Activated gamma-delta T cell treated with anti-CD3 and anti-CD28 coated beads, Interleukin-2, amount 50 U/mL, for 16 hours (primary cell): ENCODE measurements around the gene ARHGEF39.

ENCODE experiments used
- DNase-seq: peaks from one replicate; pipeline ENCODE4 v3.0.0-alpha.2; 2020; ENCODE audit warnings: low read depth

Gene ARHGEF39, protein sequence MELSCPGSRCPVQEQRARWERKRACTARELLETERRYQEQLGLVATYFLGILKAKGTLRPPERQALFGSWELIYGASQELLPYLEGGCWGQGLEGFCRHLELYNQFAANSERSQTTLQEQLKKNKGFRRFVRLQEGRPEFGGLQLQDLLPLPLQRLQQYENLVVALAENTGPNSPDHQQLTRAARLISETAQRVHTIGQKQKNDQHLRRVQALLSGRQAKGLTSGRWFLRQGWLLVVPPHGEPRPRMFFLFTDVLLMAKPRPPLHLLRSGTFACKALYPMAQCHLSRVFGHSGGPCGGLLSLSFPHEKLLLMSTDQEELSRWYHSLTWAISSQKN

DNA sequence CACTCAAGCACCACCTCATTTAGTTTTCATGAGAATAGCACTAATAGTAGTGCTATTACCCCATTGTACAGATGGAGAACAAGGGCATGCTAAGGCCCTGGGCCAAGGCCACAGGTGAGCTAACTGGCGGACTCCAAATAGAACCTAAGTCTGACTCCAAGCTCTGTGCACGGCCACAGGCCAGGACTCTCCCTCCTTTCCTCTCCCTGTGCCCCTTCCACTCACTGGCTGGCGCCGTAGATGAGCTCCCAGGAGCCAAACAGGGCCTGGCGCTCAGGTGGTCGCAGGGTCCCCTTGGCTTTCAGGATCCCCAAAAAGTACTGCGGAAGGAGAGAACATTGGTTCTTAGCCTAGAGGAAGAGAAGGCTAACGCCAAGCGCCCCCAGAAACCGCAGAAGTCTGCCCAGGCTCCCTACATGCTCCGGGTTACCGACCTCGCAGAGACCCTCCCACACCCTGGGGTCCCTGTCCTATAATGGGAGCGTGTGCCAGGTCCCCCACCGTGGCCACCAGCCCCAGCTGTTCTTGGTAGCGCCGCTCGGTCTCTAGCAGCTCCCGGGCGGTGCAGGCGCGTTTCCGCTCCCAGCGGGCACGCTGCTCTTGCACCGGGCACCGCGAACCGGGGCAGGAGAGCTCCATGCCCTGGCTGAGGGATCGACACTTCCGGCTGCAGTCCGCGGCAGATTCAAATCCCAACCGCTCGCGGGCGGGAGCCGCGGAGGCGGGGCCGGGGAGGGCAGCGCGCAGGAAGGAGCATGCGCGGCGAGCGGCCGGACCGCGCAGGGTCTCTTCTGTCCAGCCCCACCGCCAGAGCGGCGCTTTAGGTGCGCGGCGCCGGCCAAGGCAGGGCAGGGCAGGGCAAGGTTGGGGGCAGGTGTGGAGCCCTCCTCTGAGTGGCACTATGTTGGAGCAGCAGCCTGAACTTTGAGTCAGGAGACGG is at the start of gene ARHGEF39:
ARHGEF39 (minus strand) TSS at position 665 of the 940 bp plus-strand sequence; CDS start at position 639, 26 bp downstream.
- DNase-seq: no peak

DNA sequence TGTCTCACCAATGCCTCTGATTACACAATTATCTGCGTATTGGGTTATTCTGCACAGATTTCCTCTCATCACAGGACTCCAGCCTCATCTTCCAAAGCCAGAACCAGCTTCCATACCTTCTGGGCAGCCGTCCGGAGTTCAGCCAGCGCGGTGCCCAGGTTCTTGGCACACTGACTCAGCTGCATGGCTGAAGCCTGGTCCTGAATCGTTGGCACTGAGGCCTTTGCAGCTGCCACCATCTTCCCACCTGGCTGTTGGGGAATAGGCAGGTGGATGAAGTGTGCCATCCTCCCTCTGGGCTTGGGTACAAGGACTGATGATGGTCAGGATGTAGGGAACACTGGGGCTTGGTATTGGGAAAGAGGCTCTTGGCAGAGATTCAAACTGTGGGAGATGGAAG is 49.1 kb upstream of the ARHGEF39 start:
- DNase-seq: no peak

DNA sequence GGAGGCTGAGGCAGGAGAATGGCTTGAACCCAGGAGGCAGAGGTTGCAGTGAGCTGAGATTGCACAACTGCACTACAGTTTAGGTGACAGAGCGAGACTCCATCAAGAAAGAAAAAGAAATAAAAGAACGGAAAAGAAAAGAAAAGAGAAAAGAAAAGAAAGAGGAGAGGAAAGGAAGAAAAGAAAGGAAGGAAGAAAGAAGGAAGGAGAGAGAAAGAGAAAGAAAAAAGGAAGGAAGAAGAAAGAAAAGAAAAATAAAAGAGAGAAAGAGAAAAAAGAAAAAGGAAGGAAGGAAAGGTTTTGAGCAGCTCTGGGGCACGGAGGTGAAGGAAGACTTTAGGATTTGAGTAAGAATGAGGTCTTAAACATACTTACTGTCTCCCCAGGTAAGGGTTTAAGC is 48.6 kb upstream of the ARHGEF39 start:
- no peak for DNase-seq

DNA sequence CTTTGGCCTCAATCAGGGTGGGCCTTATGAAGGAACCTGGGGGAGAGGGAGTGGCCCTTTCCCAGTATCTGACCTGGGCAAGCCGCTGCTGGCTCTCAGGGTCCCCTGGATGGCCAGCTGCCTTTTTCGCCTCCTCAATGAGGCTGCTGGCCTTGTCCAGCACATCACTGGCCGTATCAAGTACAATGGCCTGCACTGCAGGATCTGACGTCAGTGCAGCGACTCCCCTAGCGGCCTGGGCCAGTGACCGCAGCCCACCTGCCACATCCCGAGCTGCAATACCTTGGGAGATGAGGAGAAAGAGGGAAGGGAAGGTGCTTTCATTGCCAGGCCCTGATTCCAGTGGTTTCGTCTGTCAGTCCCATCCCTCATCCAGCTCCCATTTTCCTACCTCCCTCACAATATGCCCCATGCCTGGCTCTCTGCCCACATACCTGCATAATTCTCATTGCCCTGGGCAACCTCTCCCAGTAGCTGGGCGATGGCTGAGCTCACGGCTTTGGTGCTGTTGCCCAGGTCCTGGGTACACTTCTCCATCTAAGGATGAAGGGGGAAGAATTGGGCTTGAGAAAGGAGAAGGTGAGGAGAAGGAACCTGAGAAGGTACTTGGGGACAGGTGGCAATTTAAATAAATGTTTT is 47.9 kb upstream of the ARHGEF39 start:
- no peak for DNase-seq

DNA sequence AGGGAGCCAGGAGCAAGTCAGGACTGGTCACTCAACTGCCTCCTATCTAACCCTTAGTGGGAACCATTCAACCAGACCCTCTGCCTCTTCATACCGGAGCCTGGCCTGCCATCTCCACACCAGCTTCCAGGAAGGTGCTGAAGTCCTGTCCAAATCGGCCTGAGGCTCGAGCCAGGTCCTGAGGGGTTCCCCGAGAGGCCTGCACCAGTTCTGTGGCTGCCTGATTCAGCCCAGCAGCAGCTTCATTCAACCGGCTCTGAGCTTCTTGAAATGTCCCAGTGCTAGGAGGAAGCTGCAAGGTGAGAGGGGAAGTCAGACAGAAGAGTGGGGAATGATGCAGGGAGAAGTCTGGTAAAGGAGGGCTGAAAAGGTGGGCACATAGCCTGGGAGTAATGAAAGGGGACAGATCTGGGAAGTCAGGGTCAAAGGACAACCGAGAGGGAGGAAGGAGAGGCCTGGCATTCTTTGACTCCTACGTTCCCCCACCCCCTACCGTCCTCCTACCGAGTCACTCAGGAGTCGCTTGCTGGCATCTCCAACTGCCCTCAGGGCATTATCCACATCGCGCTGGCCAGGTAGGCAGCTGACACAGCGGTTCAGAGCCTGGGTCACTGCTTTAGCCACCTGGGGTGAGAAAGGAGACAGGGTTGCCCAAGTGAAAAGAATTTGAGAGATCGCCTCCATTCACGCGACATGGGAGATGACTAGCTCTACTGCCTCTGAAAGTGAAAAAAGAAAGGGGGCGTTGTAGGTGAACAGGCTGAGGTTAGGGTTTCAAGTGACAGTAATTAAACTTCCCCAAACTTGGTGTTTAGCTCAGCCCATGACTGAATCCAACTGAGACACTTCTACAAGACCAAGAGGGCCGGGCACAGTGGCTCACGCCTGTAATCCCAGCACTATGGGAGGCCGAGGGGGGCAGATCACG is 46.8 kb upstream of the ARHGEF39 start:
- no peak for DNase-seq

DNA sequence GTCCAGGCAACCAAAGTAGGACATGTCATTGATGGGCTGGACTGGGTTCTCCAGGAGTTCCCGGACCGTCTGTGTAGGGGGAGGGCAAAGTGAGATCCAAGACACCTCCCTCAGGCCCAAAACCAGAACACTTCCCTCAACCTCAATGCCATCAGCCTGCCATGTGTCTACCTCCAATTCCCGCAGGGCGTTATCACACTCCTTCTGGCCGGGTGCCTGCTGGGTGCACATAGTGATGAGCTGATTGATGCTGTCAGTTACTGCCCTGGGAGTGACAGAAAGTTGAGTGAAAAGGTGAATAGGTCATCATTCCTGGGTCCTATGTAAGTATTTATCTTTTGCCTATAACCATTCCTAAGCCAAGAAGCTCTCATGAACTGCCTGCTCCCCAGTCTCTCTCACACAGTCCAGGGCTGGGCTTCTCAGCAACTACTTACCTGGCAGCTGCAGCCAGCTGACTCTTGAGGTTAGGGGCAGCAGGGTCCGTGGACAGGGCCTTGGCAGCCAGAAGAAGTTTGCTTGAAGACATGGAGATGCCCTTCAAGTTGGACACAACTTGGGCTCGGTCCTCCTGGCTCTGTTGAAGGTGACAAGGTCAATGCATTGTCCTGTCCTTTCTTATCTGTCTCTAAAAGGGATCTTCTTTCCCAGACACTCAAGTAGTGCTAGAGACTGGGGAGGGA is 46.0 kb upstream of the ARHGEF39 start:
- DNase-seq: no peak

DNA sequence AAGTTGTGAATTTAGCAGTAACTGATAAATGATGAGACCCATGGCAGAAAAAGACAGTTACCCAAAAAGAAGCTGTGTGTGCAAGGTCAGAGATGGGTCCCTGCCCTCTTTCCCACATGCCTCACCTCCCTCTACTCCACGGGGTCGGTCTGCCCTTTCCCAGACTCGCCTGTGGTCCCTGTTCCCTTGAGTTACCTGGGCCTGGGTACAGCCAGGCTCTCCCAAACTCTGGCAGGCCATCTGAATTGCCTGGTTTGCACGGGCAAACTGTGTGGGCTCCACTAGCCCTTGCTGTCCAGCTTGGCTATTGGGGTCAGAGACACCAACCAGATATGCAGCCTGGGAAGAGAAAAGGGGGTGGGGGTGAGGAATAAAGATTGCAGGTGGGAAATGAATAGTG is 43.2 kb upstream of the ARHGEF39 start:
- DNase-seq: no peak

DNA sequence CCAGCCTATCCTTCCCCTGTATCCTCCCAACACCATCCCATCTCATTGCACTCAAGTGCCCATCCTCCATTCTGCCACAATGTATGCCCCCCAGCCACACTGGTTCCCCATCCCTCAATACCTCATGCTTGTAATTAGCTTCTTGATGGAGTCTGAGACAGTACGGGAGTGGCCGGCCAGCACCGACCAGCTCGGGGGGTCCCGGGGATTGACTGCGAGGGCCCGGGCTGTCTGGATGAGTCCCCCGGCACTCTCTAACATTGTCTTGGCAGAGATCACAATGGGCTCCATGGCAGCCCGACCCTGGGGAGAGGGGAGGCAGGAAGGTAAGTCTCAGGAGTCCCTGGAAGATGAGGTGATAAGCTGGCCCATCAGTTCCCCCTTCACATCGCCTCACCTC is 42.0 kb upstream of the ARHGEF39 start:
- no peak for DNase-seq

DNA sequence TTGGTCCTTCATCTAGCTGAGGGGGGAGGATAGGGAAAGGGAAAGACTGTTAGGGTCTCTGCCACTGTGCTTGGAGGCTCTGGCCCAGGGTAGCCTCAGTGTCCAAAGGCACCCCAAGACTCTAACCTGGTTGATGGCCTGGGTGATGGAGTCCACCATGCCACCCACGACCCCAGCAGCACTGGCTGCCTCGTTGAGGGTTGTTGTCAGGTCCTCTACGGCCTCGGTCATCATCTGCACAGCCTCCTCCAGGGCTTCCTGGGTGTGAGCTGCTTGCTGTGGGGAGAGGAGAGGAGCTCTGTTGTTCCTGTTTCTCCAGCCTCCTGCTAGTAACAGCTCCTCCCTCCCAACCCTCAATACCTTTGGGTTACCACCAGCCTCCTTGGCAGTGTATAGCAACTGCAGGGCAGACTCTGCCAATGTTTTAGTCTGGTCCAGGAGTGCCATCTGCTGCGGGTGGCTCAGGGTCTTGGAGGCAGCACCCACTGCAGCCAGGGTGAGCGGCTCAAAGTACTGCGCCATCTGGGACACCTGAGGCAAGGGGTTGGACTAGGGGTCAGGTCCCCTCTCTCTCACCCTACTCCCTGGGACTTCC is 40.9 kb upstream of the ARHGEF39 start:
- no peak for DNase-seq

DNA sequence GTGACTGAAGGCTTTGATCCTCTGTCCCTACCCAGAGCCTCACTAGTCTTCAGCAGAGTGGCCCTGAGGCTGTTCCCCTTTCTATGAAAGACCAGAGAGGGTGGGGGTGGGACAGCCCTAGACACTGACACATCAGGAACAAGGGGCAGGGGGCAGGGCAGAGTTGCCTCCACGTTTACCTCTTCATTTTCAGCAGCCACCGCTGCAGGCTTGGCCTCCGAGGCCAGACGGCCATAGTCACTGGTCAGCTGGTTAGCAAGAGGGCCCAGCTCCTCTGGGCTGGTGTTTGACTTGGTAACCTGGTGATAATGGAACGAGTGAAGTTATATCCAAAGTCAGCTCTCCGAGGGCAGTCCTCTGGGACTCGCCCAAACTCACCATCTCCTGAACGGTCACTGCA is 40.4 kb upstream of the ARHGEF39 start:
- DNase-seq: no peak

DNA sequence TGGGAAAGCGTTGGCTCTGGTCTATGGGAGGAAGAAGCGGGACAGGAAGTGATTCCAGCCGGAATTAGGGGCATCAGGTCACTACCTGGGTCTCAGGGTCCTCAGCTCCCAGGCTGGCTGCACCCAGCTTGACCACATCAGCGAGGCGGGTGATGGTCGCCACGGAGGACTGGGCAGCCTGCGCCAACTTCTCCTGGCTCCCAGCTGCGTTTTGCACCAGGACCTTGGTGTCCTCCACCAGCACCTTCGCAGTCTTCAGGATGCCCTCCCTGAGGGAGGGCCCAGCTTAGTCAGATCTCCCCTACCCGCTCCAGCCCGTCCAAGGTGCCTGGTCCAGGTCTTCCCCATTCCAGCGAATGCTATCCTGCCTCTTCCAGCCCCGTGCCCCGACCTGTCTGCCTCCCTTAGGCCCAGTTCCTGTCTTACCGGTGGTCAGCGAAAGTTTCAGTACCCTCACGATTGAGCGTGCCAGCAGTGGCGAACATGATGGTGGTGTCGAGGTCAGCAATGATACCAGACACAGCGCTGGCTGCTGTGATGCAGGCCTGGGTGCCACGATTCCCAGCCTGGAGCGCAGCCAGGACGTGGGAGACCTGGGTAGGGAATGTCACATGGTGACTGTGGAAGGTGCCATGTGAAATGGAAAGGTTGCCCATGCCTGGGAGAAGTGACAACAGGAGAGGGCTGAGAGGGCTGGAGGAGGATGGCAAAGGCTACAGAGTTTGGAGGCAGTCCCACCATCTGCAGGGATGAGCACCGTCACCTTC is 39.1 kb upstream of the ARHGEF39 start:
- DNase-seq: no peak

DNA sequence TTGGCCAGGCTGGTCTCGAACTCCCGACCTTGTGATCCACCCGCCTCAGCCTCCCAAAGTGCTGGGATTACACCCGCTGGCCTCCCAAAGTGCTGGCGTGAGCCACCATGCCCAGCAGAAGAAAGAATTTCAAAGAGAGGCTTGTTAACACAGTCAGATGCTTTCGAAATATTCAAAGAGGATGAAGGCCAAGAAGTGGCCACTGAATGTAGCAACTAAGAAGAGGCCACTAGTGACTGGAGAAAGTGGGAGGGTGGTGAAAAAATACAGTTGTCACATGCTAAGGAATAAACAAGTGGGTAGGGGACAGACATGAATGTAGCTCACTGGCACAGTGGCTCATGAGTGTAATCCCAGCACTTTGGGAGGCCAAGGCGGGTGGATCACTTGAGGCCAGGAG is 37.7 kb upstream of the ARHGEF39 start:
- DNase-seq: no peak

DNA sequence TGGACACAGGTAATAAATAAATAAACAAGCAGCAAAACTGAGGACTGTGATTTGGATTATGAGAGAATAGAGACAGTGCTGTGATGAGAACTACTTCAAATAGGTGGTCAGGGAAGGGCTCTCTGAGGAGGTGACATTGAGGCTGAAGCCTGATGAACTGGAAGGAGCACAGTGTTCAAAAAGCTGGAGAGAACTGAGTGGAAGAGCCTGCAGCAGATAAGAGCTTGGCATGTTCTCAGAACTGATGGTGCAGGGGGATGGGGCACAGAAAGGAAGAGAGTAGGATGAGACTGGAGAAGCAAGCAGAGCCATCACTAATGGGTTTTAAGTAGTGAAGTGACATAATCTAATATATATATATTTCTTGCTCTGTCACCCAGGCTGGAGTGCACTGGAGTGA is 35.9 kb upstream of the ARHGEF39 start:
- DNase-seq: no peak

DNA sequence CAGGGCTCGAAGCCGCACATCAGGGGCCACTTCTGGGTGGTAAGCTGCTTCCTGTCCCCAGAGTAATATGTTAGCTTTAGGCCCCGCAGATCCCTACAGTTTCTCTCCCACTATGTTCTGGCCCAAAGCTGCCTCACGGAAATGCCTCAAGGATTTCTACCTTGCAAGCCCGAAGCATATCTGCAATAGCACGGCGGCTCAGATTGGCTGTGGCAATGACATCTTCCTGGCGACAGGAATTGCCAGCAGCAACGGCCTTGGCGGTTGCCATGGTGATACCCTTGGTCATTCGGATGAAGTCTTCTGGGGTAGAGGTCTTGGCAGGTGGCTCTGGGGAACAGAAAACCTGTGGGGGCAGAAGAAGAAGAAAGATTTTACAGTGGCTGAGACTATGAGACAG is 35.0 kb upstream of the ARHGEF39 start:
- no peak for DNase-seq

DNA sequence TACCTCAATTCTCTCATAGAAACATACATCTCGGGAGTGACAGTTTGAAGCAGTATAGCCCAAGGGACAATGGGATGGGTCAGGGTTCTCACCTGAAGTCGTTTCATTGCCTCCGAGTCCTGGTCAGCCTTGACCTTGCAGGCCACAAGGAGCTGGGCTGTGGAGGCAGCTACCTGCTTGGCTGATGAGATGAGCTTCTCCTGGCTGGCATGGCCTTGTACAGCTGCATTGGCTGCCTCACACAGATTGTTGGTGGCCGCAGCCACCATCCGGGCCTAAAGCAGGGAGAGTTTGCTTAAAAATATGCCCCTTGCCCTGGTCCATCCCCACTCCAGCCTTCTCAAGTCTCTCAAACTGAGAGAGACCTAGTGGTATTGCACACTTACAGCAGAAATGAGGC is 33.2 kb upstream of the ARHGEF39 start:
- DNase-seq: no peak

DNA sequence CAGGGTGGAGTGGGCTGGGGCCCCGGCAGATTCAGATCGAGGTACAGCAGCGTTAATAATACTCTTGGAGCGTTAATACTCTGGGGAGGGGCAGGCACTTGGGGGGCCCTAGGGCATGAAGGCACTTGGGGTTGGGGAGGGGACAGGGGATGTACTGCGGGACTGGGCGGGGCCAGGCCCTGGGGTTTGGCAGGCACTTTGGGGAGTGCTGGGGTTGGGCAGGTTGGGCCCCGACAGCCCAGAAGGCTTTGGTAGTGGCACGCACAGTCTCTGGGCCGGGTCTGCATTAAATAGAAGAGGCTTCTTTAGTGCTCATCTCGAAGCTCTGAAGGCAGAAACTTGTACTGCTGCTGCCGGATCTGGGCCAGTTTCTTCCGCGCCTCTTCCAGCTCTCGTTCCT is 32.5 kb upstream of the ARHGEF39 start:
- no peak for DNase-seq

DNA sequence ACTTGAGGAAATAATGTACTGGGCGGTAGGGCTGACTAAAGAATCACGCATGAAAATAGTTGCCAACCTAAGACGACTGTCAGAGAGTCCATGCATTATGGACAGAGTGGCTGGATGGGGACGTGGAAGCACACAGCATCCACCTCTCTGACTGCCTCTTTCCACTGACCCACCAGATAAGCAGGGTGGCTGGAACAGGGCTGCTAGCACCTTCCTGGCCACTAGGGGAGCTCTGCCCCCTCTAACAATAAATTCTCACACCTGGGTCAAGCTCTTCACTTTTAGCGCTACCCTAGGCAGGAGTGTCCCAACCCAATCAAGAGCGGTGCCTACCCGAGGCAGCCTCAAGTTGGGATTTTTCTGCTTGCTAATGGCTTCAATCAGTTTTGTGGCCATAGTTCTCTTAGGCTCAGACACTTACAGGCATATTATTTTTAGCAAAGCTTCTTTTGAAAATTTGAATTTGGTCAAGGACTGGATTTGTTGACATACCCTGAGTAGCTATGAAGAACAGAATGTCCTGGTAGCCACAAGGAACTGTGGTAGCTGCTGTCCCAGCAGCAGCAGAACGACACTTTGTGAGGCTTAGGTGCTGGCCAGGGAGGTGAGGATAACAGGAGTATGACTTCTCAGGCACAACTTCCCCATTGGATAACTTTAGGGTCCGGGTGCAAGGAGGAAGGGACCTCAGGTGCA is 31.7 kb upstream of the ARHGEF39 start:
- peak; percentile 39 for DNase-seq

DNA sequence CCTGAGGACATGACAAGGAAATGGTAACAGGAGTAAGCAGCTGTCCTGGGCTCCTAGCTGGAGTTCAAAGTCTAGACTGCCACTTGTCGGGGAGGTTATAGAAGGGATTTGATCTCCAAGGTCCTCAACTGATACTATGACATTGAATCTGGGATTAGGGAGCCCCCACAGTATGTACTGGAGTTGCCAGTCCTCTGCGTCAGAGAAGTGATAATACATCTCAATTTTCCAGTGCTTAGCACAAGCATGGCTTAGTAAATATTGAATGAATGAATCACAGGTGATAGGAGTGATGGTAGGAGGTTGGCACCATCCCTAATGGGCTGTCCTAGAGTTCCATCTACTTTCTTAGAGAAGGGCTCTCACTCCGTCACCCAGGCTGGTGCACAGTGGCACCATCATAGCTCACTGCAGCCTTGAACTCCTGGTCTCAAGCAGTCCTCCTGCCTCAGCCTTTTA is 31.0 kb upstream of the ARHGEF39 start:
- DNase-seq: no peak

DNA sequence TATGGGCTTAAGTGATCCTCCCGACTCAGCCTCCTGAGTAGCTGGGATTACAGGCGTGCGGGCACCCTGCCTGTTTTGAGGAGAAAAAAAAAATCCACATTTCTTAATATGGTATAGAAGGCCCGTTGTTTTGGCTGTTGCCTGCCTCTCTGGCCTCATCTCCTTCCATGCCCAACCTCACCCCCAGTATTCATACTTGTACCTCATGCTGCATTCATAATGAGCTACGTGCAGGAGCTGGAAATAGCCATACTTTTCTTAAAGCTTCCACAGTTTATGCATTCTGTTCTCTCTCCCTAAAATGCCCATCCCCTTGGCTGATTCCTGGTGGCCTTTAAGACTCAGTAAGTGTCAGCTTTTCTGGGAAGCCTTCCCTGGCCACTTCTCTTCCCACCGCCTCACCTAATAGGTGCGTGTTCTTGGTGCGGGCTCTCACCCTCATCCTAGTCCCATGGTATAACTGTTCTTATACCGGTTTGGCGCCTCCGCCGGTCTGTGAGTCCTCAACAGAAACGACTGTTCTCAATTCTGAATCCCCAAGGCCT is 26.8 kb upstream of the ARHGEF39 start:
- no peak for DNase-seq
